Body of pancreas (tissue), 4 donors: ENCODE data around the gene DCAKD.

Experiments
- CTCF ChIP-seq, 7 experiments: fragments of 450-650 bp in 4 of 7; fragments of 200-600 bp in 3 of 7; sonication (generic) in 3 of 7; IDR thresholded peaks; one replicate each; pipeline ENCODE4 v1.5.1; 2016 to 2019; ENCODE audit warnings: antibody characterized with exemption in 7 of 7
- POLR2A ChIP-seq, 3 donors: fragments of 450-650 bp; IDR thresholded peaks; one replicate each; pipeline ENCODE4 v1.6.1; 2016; ENCODE audit warnings: antibody characterized with exemption in 3 of 3, mild to moderate bottlenecking in 2 of 3

GRCh38 chr17:45013021-45013997 lies 38.1 kb downstream of the DCAKD start:
- no peak for TF ChIP-seq POLR2A (IDR thresholded peaks at IDR 0.05)
- no peak for TF ChIP-seq CTCF (IDR thresholded peaks at IDR 0.05)
